Activated gamma-delta T cell treated with Interleukin-2 at 50 U/mL for 16 hours (primary cell): Measurements from ENCODE around the gene TMEM44.

Experiments
- DNase-seq: peaks from one replicate; pipeline ENCODE4 v3.0.0-alpha.2; 2020

Gene TMEM44

GRCh38 chr3:194633349-194634004 is at the start of gene TMEM44:
Gene TMEM44 (minus strand): TSS chr3:194633419. CDS start chr3:194633215, 204 bp downstream.
- DNase-seq = peak; percentile 48

- peak; percentile 60 for DNase-seq
Measured at GRCh38 chr3:194682694-194683310, 49.6 kb upstream of the TMEM44 start.

- no peak for DNase-seq
Measured at GRCh38 chr3:194682189-194682693, 49.0 kb upstream of the TMEM44 start.

GRCh38 chr3:194680888-194681615 is 47.8 kb upstream of the TMEM44 start:
- no peak for DNase-seq

GRCh38 chr3:194676471-194676870 is 43.3 kb upstream of the TMEM44 start:
- no peak for DNase-seq

- no peak for DNase-seq
Measured at GRCh38 chr3:194675680-194676079, 42.5 kb upstream of the TMEM44 start.

- no peak for DNase-seq
Measured at GRCh38 chr3:194675081-194675640, 41.9 kb upstream of the TMEM44 start.

GRCh38 chr3:194673761-194674160 is 40.5 kb upstream of the TMEM44 start:
- no peak for DNase-seq

GRCh38 chr3:194672876-194673275 is 39.7 kb upstream of the TMEM44 start:
- no peak for DNase-seq

- peak; percentile 88 for DNase-seq
Measured at GRCh38 chr3:194671900-194672808, 38.9 kb upstream of the TMEM44 start, which contains the start of gene LSG1. Gene LSG1 (minus strand): TSS chr3:194672191. CDS start chr3:194672162, 29 bp downstream.

- no peak for DNase-seq
Measured at GRCh38 chr3:194671511-194671899, 38.3 kb upstream of the TMEM44 start.

- DNase-seq = no peak
Measured at GRCh38 chr3:194667363-194667762, 34.1 kb upstream of the TMEM44 start.

GRCh38 chr3:194664857-194665256 is 31.6 kb upstream of the TMEM44 start:
- no peak for DNase-seq

- no peak for DNase-seq
Measured at GRCh38 chr3:194661946-194662345, 28.7 kb upstream of the TMEM44 start.

- DNase-seq = no peak
Measured at GRCh38 chr3:194661374-194661773, 28.2 kb upstream of the TMEM44 start.

GRCh38 chr3:194659778-194660177 is 26.6 kb upstream of the TMEM44 start:
- DNase-seq = no peak

- no peak for DNase-seq
Measured at GRCh38 chr3:194658477-194659242, 25.4 kb upstream of the TMEM44 start.

GRCh38 chr3:194657439-194657838 is 24.2 kb upstream of the TMEM44 start:
- DNase-seq = no peak

- DNase-seq = no peak
Measured at GRCh38 chr3:194654443-194654842, 21.2 kb upstream of the TMEM44 start.

- DNase-seq = no peak
Measured at GRCh38 chr3:194647747-194648146, 14.5 kb upstream of the TMEM44 start.

- no peak for DNase-seq
Measured at GRCh38 chr3:194642769-194643168, 9.6 kb upstream of the TMEM44 start.

- DNase-seq = peak; percentile 36
Measured at GRCh38 chr3:194640829-194641228, 7.6 kb upstream of the TMEM44 start.
